ENCODE measurements around the gene RPL11. TPM values are rescaled to one million over a fixed set of nuclear protein-coding genes. Genes with fewer than 3 reads are reported as not detected.

Gene RPL11
- total RNA-seq, 1 donor from 2014 or later: 1,407 TPM

GRCh38 chr1:23664837-23665795 lies 26.5 kb upstream of the RPL11 start:
- DNase-seq (ENCODE audit: low read depth): no peak
- TF ChIP-seq, protein P1, sequence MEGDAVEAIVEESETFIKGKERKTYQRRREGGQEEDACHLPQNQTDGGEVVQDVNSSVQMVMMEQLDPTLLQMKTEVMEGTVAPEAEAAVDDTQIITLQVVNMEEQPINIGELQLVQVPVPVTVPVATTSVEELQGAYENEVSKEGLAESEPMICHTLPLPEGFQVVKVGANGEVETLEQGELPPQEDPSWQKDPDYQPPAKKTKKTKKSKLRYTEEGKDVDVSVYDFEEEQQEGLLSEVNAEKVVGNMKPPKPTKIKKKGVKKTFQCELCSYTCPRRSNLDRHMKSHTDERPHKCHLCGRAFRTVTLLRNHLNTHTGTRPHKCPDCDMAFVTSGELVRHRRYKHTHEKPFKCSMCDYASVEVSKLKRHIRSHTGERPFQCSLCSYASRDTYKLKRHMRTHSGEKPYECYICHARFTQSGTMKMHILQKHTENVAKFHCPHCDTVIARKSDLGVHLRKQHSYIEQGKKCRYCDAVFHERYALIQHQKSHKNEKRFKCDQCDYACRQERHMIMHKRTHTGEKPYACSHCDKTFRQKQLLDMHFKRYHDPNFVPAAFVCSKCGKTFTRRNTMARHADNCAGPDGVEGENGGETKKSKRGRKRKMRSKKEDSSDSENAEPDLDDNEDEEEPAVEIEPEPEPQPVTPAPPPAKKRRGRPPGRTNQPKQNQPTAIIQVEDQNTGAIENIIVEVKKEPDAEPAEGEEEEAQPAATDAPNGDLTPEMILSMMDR (conservative IDR thresholded peaks at IDR 0.05; ENCODE audit: low read depth, low read length): peak; percentile 50
- H3K4me3 ChIP-seq (ENCODE audit: low read depth, low read length): no peak overlapping the region

DNA sequence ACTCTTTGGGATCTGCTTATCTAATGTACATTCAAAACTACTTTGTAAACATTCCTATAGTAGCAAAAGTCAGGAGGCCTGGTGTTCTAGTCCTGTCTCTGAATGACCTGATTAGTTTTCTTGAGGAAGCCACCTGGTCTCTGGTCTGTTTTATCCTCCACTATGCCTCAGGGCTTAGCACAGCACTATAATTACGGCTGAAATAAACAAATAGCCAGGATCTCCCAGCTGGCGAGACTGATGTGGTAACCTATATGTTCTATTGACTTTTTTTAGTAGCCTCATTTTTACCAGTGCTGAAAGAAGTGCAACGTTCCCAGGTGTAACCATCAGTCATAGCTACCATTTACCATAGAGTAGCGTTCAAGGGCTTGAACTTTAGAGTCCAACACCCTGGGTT lies 24.2 kb upstream of the RPL11 start:
- TF ChIP-seq, protein P1 (conservative IDR thresholded peaks at IDR 0.05; ENCODE audit: low read depth, low read length): no peak
- no peak overlapping the region for H3K4me3 ChIP-seq (ENCODE audit: low read depth, low read length)
- DNase-seq (ENCODE audit: low read depth): no peak

DNA sequence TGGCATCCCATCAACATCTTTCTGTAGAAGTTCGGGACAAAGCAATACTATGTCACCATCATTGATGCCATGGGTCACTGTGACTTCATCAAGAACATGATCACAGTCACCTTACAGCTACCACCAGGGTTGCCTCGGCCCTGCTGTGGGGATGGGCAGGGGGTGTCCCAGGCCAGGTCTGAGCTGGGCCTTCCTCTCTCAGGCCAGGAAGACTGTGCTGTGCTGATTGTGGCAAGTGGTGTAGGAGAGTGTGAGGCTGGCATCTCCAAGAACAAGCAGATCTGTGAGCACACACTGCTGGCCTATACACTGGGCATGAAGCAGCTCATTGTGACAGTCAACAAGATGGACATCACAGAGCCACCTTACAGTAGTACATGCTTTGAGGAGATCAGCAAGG lies 20.9 kb upstream of the RPL11 start:
- H3K4me3 ChIP-seq (ENCODE audit: low read depth, low read length): no peak overlapping the region
- no peak for DNase-seq (ENCODE audit: low read depth)
- TF ChIP-seq, protein P1 (conservative IDR thresholded peaks at IDR 0.05; ENCODE audit: low read depth, low read length): no peak

GRCh38 chr1:23673086-23673813 lies 18.4 kb upstream of the RPL11 start:
- TF ChIP-seq, protein P1 (conservative IDR thresholded peaks at IDR 0.05; ENCODE audit: low read depth, low read length): no peak
- no peak overlapping the region for H3K4me3 ChIP-seq (ENCODE audit: low read depth, low read length)
- DNase-seq (ENCODE audit: low read depth): peak; percentile 66

GRCh38 chr1:23679815-23680214 lies 11.8 kb upstream of the RPL11 start:
- no peak overlapping the region for H3K4me3 ChIP-seq (ENCODE audit: low read depth, low read length)
- TF ChIP-seq, protein P1 (conservative IDR thresholded peaks at IDR 0.05; ENCODE audit: low read depth, low read length): no peak
- DNase-seq (ENCODE audit: low read depth): no peak

- TF ChIP-seq, protein P1 (conservative IDR thresholded peaks at IDR 0.05; ENCODE audit: low read depth, low read length): no peak
- H3K4me3 ChIP-seq (ENCODE audit: low read depth, low read length): no peak overlapping the region
- DNase-seq (ENCODE audit: low read depth): no peak
Observed at GRCh38 chr1:23682946-23683345, 8.7 kb upstream of the RPL11 start.
